Bronchial epithelial cell (primary cell): ENCODE data around the gene NCAPD2. TPM values are rescaled to one million over a fixed set of nuclear protein-coding genes. Genes with fewer than 3 reads are reported as not detected.
"Not testable (repeated sequence)": the region's sequence is repeated elsewhere in the genome, so short reads cannot be mapped to it uniquely, and the experiment has no call there.

Source experiments
- DNase-seq: peaks from one replicate; pipeline ENCODE4 v3.0.0-alpha.2; 2010; ENCODE audit warnings: low read depth
- FAIRE-seq: peaks from 2 replicates; lab custom pipeline; 2011; peaks lifted over from hg19 to GRCh38; lab: Jason Lieb, UNC
- H3K27me3 ChIP-seq: 2 replicates; pipeline ENCODE4 v1.5.1; 2011; ENCODE audit warnings: low read length; ENCODE audit not compliant: control insufficient read depth, insufficient read depth
- H3K36me3 ChIP-seq: 2 replicates; pipeline ENCODE4 v1.5.1; 2011; ENCODE audit warnings: low read length; ENCODE audit not compliant: control insufficient read depth, insufficient read depth
- H3K4me3 ChIP-seq: 2 replicates; pipeline ENCODE4 v1.5.1; 2011; ENCODE audit warnings: mild to moderate bottlenecking, low read depth, low read length, control low read depth
- CTCF ChIP-seq: IDR thresholded peaks from 2 replicates; pipeline ENCODE4 v1.5.1; 2011; ENCODE audit warnings: mild to moderate bottlenecking, moderate library complexity, low read length, control low read depth, inconsistent platforms; ENCODE audit not compliant: insufficient read depth, severe bottlenecking
- total RNA-seq: library from RNA; depleted of rRNA; stranded (reverse); fragments of >200 nt; gene quantifications from 2 replicates; pipeline ENCODE4 v1.2.1, GENCODE V29; 2014

The NCAPD2 gene
- total RNA-seq, 1 donor from 2014 or later, result 17.9 TPM

- Histone ChIP-seq H3K4me3 (peak overlapping the region; percentile 94), H3K36me3 (peaks cover 33% of the 10 kb centered on the region), H3K27me3 (no peaks in the 10 kb centered on the region)
- DNase-seq, result peak; percentile 58
- FAIRE-seq, result no peak
- no peak for TF ChIP-seq CTCF
These were observed 41.2 kb downstream of the NCAPD2 start for GRCh38 chr12:6534945-6535696.

- H3K27me3 ChIP-seq, result no peaks in the 10 kb centered on the region
- peaks cover 32% of the 10 kb centered on the region for H3K36me3 ChIP-seq
- FAIRE-seq, result no peak
- no peak for DNase-seq
- TF ChIP-seq CTCF, result no peak
- H3K4me3 ChIP-seq, result peak overlapping the region; percentile 94
These were observed 41.7 kb downstream of the NCAPD2 start for GRCh38 chr12:6535697-6535946.

- no peak for TF ChIP-seq CTCF
- no peak for DNase-seq
- FAIRE-seq, result no peak
- Histone ChIP-seq H3K27me3 (no peaks in the 10 kb centered on the region), H3K36me3 (peaks cover 28% of the 10 kb centered on the region), H3K4me3 (peak overlapping the region; percentile 94)
These were observed 42.3 kb downstream of the NCAPD2 start for GRCh38 chr12:6535960-6536847.

GRCh38 chr12:6536894-6537579 is 43.1 kb downstream of the NCAPD2 start:
- no peaks in the 10 kb centered on the region for H3K27me3 ChIP-seq
- no peak overlapping the region for H3K4me3 ChIP-seq
- DNase-seq, result no peak
- TF ChIP-seq CTCF, result no peak
- no peak for FAIRE-seq
- peaks cover 28% of the 10 kb centered on the region for H3K36me3 ChIP-seq

GRCh38 chr12:6537580-6538419 is 43.9 kb downstream of the NCAPD2 start:
- H3K36me3 ChIP-seq, result peaks cover 28% of the 10 kb centered on the region
- peak; percentile 65 for DNase-seq
- H3K27me3 ChIP-seq, H3K4me3 ChIP-seq, FAIRE-seq: not testable (repeated sequence)
- TF ChIP-seq CTCF, result peak; percentile 77
